Pancreas (tissue), 10 donors: Measurements from ENCODE around the gene CAND2. TPM values are rescaled to one million over a fixed set of nuclear protein-coding genes. Genes with fewer than 3 reads are reported as not detected.
"Not testable (repeated sequence)": the region's sequence is repeated elsewhere in the genome, so short reads cannot be mapped to it uniquely, and the experiment has no call there.

Experiments used
- ATAC-seq, 4 donors: fragments of 200-7000 bp; cut with Tn5 transposase; one replicate each; pipeline versions ENCODE4 v1.8.0 to v1.9.1; 2020; ENCODE audit warnings: mild to moderate bottlenecking in 4 of 4, moderate library complexity in 4 of 4
- DNase-seq, 6 donors: peaks; one replicate each; pipeline ENCODE4 v3.0.0-alpha.2; 2020
- FAIRE-seq: peaks from 2 replicates; lab custom pipeline; 2012; peaks lifted over from hg19 to GRCh38; lab: Jason Lieb, UNC
- H3K27ac ChIP-seq, 4 donors: fragments of 200-600 bp; sonication (generic); 1 replicate in 3 of 4; 2 replicates in 1 of 4; pipeline versions ENCODE4 v1.5.0 to v1.8.0; 2020
- H3K27me3 ChIP-seq, 4 donors: fragments of 200-600 bp; one replicate each; pipeline ENCODE4 v1.8.0; 2021
- H3K36me3 ChIP-seq, 3 donors: fragments of 200-600 bp; sonication (generic) in 1 of 3; one replicate each; pipeline versions ENCODE4 v1.5.0 to v1.8.0; 2020 to 2021
- H3K4me1 ChIP-seq, 3 donors: fragments of 200-600 bp; one replicate each; pipeline ENCODE4 v1.8.0; 2021
- H3K4me3 ChIP-seq, 4 donors: fragments of 200-600 bp; sonication (generic) in 2 of 4; one replicate each; pipeline versions ENCODE4 v1.5.0 to v1.8.0; 2020 to 2021
- H3K9me3 ChIP-seq, 4 donors: fragments of 200-600 bp; one replicate each; pipeline ENCODE4 v1.8.0; 2021
- WGBS, 2 donors: extraction: QIAGEN DNeasy Blood & Tissue Kit; methylation state at CpG; one replicate each; pipeline ENCODE4 v1.1.7; 2013; 5-methylcytosine and 5-hydroxymethylcytosine counted together
- intact Hi-C, 3 donors: fragments of 100-400 bp; cut with DNase I; formaldehyde crosslinking; loops; one replicate each; pipeline versions ENCODE4 v1.11.1 to v1.14.2; 2022
- polyA plus RNA-seq, 2 donors: library from polyadenylated mRNA; stranded (reverse); fragments of 200-250 nt; gene quantifications; one replicate each; pipeline ENCODE4 v1.2.3, GENCODE V29; 2013
- total RNA-seq, 6 donors: library from RNA; stranded (reverse); fragmentation: NEBNext Ultra II Directional in 4 of 6; extraction: Animal tissue kit (Norgen Biotek cat#: 25700) in 4 of 6; gene quantifications; one replicate each; pipeline versions ENCODE4 v1.2.1 to v1.2.4, GENCODE V29; 2021 to 2023
- TF ChIP-seq, protein P1 (sequence below), 4 donors: fragments of 200-600 bp; sonication (generic) in 3 of 4; IDR thresholded peaks; one replicate each; pipeline versions ENCODE4 v1.5.0 to v1.8.0; 2021; ENCODE audit warnings: antibody characterized with exemption in 4 of 4
- donor health status: healthy with polysubstance abuse.
- donor health status: DM: no; HTN: no; CAD: no; lungs with moderate emphysema.
- donor health status: DM: no; HTN: no; CAD: no.
- donor health status: control.
- donor health status: control.
- donor health status: Bipolar disorder and iron deficiency.
- donor health status: DM: yes; HTN: yes; CAD: no.
- donor health status: DM: no; HTN: no; CAD: no.
- donor health status: DM: no; HTN: no; CAD: no.
- donor health status: DM: yes; HTN: yes; CAD: no.

Gene CAND2
- total and polyA plus RNA-seq, 8 donors, result 1.6 to 6.2 (median 3.3) TPM

DNA sequence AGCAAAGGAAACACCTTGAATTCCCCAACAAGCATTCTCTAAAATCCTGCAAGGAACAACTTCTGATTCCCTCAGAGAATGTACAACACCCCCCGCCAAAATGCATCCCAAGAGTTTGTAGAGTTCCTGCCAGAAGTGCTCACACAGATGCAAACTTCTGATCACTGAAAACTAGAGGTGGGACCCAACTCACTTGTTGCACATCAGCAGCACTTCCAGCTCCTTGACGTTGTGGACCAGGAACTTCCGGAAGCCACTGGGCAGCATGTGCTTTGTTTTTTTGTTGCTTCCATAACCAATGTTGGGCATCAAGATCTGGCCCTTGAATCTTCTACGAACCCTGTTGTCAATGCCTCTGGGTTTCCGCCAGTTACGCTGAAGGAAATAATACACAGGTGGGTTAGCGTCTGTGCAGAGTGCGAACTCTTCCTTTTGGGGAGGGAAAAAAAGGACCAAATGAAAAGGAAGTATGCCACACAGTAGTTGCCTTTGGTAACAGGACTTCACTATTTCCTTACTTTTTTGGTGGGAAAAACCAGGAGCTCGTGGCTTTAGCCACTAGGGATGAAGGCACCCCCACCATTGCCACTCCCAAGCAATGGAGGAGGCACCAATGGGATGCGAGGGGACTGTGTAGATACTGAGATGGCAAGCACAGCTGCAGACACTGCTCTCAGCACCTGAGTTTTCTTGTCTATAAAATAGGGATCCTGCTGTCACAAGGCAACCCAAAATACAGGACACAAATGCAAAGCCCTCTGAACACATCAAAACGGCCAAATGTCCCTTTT lies 42.9 kb downstream of the CAND2 start:
- DNase-seq (no peak), FAIRE-seq (no peak), ATAC-seq (no peak)
- no peaks in the 10 kb centered on the region for H3K27me3 ChIP-seq
- WGBS, 2 donors, result 63 to 69% methylated on average over 11 of the region's 11 CpGs
- intact Hi-C loops, result no loop called here
- H3K4me1 ChIP-seq, result peaks cover 7 to 17% (median 15%) of the 10 kb centered on the region in 3 donors
- H3K27ac ChIP-seq, result no peak overlapping the region
- TF ChIP-seq, protein P1, sequence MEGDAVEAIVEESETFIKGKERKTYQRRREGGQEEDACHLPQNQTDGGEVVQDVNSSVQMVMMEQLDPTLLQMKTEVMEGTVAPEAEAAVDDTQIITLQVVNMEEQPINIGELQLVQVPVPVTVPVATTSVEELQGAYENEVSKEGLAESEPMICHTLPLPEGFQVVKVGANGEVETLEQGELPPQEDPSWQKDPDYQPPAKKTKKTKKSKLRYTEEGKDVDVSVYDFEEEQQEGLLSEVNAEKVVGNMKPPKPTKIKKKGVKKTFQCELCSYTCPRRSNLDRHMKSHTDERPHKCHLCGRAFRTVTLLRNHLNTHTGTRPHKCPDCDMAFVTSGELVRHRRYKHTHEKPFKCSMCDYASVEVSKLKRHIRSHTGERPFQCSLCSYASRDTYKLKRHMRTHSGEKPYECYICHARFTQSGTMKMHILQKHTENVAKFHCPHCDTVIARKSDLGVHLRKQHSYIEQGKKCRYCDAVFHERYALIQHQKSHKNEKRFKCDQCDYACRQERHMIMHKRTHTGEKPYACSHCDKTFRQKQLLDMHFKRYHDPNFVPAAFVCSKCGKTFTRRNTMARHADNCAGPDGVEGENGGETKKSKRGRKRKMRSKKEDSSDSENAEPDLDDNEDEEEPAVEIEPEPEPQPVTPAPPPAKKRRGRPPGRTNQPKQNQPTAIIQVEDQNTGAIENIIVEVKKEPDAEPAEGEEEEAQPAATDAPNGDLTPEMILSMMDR (IDR thresholded peaks at IDR 0.05), result no peak
- H3K9me3 ChIP-seq, result no peaks in the 10 kb centered on the region
- H3K4me3 ChIP-seq, result peak overlapping the region in 3 of 4 donors; percentile 68 to 95 (median 70)
- peaks cover 7 to 49% (median 42%) of the 10 kb centered on the region in 3 donors for H3K36me3 ChIP-seq

DNA sequence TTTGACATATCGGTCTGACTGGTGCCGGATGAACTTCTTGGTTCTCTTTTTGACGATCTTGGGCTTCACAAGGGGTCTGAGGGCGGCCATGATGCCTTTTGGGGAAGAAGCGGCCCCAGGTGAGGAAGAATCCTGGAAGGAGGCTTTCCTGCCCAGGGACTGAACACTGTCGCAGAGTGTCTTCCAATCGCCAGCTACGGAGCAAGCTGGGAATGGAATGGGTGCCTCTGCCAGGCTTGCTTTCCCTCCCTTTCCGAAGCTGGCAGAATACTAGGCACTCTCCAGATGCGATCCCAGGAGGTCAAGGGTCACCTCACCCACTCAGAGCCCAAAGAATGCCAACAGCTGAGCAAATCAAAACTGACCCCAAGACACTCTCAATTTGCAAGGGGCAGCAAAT lies 43.7 kb downstream of the CAND2 start:
- 27 to 33% methylated on average over 9 to 10 of the region's 10 CpGs for WGBS, 2 donors
- peak overlapping the region; percentile 13 to 95 (median 69) for H3K4me3 ChIP-seq
- H3K9me3 ChIP-seq, H3K27ac ChIP-seq, H3K27me3 ChIP-seq, DNase-seq, FAIRE-seq, intact Hi-C loops: not testable (repeated sequence)
- peaks cover 7 to 17% (median 15%) of the 10 kb centered on the region in 3 donors for H3K4me1 ChIP-seq
- peak in 1 of 4 donors; percentile 6 for ATAC-seq
- peaks cover 5 to 41% (median 34%) of the 10 kb centered on the region in 3 donors for H3K36me3 ChIP-seq

DNA sequence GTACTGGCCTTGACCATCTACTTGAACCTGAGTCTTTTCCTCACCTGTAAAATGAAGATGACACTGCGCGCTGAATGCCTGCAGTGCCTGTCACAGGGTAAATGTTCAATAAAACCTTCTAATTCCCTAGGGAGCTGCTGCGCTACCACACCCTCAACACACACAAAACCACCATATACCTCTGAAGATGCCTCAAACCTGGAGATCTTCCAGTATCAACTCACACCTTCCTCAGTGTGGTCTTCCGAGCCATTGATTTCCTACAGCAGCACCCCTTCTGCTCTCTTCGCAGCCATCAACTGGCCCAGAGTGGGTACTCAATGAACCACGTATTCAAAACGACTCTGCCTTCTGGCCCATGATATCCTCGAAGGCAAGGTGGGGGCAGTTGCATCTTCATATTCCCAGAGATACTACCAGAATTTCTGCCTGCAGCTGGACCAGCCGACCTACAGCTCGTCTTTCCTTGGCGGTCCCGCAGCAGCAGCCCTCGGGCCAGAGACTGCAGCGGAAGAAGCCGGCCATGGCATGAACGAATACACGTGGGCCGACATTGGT lies 44.2 kb downstream of the CAND2 start:
- intact Hi-C loops, result no loop called here
- DNase-seq, result peak in 1 of 6 donors; percentile 71
- Histone ChIP-seq H3K27me3 (no peaks in the 10 kb centered on the region), H3K27ac (peak overlapping the region; percentile 91 to 98 (median 94)), H3K4me3 (peak overlapping the region; percentile 59 to 95 (median 69)), H3K9me3 (no peaks in the 10 kb centered on the region), H3K4me1 (peaks cover 7 to 17% (median 15%) of the 10 kb centered on the region in 3 donors), H3K36me3 (peaks cover 3 to 36% (median 30%) of the 10 kb centered on the region in 3 donors)
- peak; percentile 42 to 63 (median 56) for ATAC-seq
- FAIRE-seq, result no peak
- 2% methylated on average over 18 of the region's 18 CpGs for WGBS, 2 donors
- TF ChIP-seq, protein P1 (IDR thresholded peaks at IDR 0.05), result no peak

DNA sequence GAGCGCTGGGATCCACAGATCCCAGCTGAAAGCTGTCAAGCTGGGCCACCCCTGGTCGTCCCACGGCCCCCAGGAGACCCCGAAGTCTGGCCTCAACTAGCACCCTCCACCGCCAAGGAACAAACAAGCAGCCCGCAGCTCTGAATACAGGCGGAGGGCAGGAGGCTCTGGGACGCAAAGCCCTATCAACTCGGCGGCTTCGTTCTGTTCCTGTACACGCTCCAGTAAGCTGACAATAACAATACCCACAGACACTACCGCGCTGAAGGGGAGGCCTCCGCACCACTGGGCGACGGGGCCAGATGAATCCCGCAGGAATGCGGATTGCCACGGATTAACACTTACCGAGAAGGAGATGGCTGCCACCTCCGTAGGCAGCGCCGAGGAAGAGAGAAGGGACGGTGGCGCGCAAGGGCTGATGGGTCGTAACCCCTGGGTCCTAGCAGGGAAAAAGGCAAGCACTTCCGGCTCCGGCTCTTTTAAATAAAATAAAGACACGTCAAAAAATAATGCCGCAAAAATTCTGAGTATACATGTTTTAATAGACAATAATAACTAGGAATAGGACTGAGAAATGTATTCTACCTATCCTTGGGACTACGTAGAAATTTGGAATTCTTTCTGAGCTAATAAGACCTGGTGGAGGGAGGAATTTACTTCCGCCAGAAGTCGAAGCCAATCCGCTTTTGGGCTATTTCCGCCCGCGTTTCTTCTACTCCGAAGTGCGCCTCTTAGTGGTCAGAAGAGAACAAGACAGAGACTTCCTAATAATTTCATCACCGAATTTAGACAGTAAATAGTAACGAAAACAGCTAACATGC lies 44.9 kb downstream of the CAND2 start, which contains the start of gene RPL32:
TSS of gene RPL32 (minus strand) at position 417 of the 821 bp plus-strand sequence. CDS start 1,328 bp downstream, outside the sequence.
- H3K27ac ChIP-seq, result peak within 1 kb of the TSS; percentile 91 to 98 (median 94)

More for the DNA sequence above, 44.9 kb downstream of the CAND2 start, which contains the start of gene RPL32:
- Histone ChIP-seq H3K27me3 (no peaks in the 10 kb centered on the region), H3K9me3 (no peaks in the 10 kb centered on the region), H3K36me3 (peaks cover 0 to 29% (median 24%) of the 10 kb centered on the region in 3 donors), H3K4me3 (peak within 1 kb of the TSS; percentile 59 to 95 (median 69)), H3K4me1 (peaks cover 7 to 20% (median 15%) of the 10 kb centered on the region in 3 donors)
- 0% methylated on average over 43 of the region's 43 CpGs for WGBS, 2 donors
- DNase-seq, result peak; percentile 81 to 91 (median 88)
- intact Hi-C loops, result no loop called here
- FAIRE-seq, result peak; percentile 81
- TF ChIP-seq, protein P1 (IDR thresholded peaks at IDR 0.05), result peak; percentile 33 to 79 (median 71)
- peak; percentile 95 to 98 (median 96) for ATAC-seq
